Kidney epithelial cell (primary cell): ENCODE results near the gene SMC4. TPM values are rescaled to one million over a fixed set of nuclear protein-coding genes. Genes with fewer than 3 reads are reported as not detected.
"Not testable (repeated sequence)": the region's sequence is repeated elsewhere in the genome, so short reads cannot be mapped to it uniquely, and the experiment has no call there.

Source experiments
- DNase-seq: peaks from one replicate; pipeline ENCODE4 v3.0.0-alpha.2; 2010; ENCODE audit warnings: low read depth
- H3K27me3 ChIP-seq: 2 replicates; pipeline ENCODE4 v1.6.0; 2011; ENCODE audit warnings: low read length; ENCODE audit not compliant: control insufficient read depth, insufficient read depth
- H3K36me3 ChIP-seq: 2 replicates; pipeline ENCODE4 v1.5.1; 2011; ENCODE audit warnings: low read length; ENCODE audit not compliant: control insufficient read depth, insufficient read depth
- H3K4me3 ChIP-seq: 2 replicates; pipeline ENCODE4 v1.5.1; 2011; ENCODE audit warnings: low read depth, mild to moderate bottlenecking, control low read depth, low read length
- total RNA-seq: library from RNA; depleted of rRNA; stranded (reverse); fragments of >200 nt; gene quantifications from 2 replicates; pipeline ENCODE4 v1.2.3, GENCODE V29; 2015
- TF ChIP-seq, protein P1 (sequence below): IDR thresholded peaks from 2 replicates; pipeline ENCODE4 v1.5.1; 2011; ENCODE audit warnings: mild to moderate bottlenecking, moderate library complexity, low read length, control low read depth, inconsistent platforms; ENCODE audit not compliant: insufficient read depth, poor library complexity, severe bottlenecking

The SMC4 gene
- total RNA-seq, 1 donor from 2014 or later: 39.2 TPM

- H3K27me3 ChIP-seq: no peaks in the 10 kb centered on the region
- DNase-seq: no peak
- no peak overlapping the region for H3K4me3 ChIP-seq
- TF ChIP-seq, protein P1, sequence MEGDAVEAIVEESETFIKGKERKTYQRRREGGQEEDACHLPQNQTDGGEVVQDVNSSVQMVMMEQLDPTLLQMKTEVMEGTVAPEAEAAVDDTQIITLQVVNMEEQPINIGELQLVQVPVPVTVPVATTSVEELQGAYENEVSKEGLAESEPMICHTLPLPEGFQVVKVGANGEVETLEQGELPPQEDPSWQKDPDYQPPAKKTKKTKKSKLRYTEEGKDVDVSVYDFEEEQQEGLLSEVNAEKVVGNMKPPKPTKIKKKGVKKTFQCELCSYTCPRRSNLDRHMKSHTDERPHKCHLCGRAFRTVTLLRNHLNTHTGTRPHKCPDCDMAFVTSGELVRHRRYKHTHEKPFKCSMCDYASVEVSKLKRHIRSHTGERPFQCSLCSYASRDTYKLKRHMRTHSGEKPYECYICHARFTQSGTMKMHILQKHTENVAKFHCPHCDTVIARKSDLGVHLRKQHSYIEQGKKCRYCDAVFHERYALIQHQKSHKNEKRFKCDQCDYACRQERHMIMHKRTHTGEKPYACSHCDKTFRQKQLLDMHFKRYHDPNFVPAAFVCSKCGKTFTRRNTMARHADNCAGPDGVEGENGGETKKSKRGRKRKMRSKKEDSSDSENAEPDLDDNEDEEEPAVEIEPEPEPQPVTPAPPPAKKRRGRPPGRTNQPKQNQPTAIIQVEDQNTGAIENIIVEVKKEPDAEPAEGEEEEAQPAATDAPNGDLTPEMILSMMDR: peak; percentile 4
- no peaks in the 10 kb centered on the region for H3K36me3 ChIP-seq
Observed at GRCh38 chr3:160450846-160451245, 51.4 kb downstream of the SMC4 start.

DNA sequence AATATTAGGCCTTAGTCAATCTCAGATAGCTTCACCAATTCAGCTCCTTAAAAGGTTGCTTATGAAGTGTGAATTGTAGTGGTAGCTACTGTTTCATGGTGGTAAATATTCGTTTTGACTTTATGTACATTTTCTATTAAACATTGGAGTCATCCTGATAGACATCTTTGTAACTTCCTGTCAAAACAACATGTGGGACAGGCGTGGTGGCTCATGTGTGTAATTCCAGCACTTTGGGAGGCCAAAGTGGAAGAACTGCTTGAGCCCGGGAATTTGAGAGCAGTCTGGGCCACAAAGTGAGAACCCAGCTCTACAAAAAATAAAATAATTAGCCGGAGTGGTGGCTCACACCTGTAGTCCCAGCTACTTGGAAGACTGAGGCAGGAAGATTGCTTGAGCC lies 52.2 kb downstream of the SMC4 start:
- Histone ChIP-seq H3K36me3 (no peaks in the 10 kb centered on the region), H3K4me3 (no peak overlapping the region), H3K27me3 (no peaks in the 10 kb centered on the region)
- TF ChIP-seq, protein P1: no peak
- DNase-seq: no peak

GRCh38 chr3:160452251-160452650 lies 52.8 kb downstream of the SMC4 start:
- not testable (repeated sequence) for DNase-seq, H3K36me3 ChIP-seq, H3K27me3 ChIP-seq

DNA sequence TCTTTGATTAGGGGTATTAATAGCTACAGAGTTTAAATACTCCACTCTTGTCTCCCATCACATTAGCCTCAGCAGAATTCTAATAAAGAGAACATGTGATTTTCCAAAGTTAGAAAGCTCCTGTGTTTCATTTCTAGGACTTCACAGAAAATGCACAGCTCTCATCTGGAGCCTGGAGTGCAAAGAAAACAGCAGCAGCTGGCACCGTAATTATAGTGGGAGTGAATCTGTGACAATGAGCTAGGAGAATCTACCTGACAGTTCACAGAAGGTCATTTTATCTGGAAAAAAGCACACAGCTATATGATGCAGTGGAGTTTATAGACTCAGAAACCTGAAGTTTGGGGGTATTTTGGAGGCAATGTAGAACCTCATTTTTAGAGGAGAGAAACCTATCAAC lies 55.5 kb downstream of the SMC4 start:
- no peak for DNase-seq
- Histone ChIP-seq H3K4me3 (no peak overlapping the region), H3K27me3 (no peaks in the 10 kb centered on the region), H3K36me3 (no peaks in the 10 kb centered on the region)
- TF ChIP-seq, protein P1: no peak

More at GRCh38 chr3:160452251-160452650, 52.8 kb downstream of the SMC4 start:
- not testable (repeated sequence) for H3K4me3 ChIP-seq

DNA sequence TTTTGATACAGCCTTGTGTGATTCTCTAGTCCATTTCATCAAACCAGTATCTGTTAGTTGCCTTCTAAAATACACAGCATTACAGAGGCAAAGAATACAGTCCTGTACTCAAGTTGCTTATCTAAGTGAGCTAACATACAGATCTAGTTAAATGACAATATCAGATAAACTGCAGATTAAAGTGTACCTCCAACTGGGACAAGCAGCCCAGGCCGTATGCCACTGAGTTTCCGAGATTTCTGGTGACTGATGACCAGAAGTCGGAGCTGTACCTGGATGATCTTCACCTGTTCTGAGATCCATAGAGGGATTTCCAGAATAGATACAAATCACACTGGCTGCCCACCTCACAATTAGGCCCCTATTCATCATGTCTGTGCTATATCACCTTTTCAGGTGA lies 56.4 kb downstream of the SMC4 start:
- DNase-seq: no peak
- TF ChIP-seq, protein P1: no peak
- H3K27me3 ChIP-seq: no peaks in the 10 kb centered on the region
- no peak overlapping the region for H3K4me3 ChIP-seq
- no peaks in the 10 kb centered on the region for H3K36me3 ChIP-seq

- H3K27me3 ChIP-seq: no peaks in the 10 kb centered on the region
- TF ChIP-seq, protein P1: no peak
- H3K4me3 ChIP-seq: no peak overlapping the region
- no peaks in the 10 kb centered on the region for H3K36me3 ChIP-seq
- DNase-seq: no peak
Observed at GRCh38 chr3:160458151-160458550, 58.7 kb downstream of the SMC4 start.
